Measurements from ENCODE around the gene ACAN.
"Not testable (repeated sequence)": the region's sequence is repeated elsewhere in the genome, so short reads cannot be mapped to it uniquely, and the experiment has no call there.

The ACAN gene

DNA sequence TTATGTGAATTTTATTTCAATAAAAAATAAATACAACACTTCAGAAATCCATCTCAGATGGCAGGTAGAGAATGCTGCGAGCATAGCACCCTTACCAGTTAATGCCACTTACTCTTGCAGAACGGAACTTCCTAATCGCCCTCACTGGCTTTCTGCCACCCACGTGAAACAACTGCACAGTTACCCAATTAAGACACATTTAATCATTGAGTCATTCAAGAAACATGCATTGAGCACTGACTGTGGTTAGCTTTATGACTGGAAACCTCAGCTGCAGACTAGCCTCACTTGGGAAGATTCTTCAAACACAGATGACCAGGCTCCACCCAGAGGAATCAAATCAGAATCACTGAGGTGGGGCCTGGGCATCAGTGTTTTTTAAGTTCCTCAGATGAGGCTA lies 115.5 kb downstream of the ACAN start:
- peaks cover 8% of the 10 kb centered on the region for H3K27me3 Mint-ChIP-seq
- peak overlapping the region; percentile 75 for H3K27ac Mint-ChIP-seq
- peak overlapping the region; percentile 8 for H3K4me3 Mint-ChIP-seq
- no peaks in the 10 kb centered on the region for H3K36me3 Mint-ChIP-seq (ENCODE audit: low read depth)
- no peaks in the 10 kb centered on the region for H3K9me3 Mint-ChIP-seq
- H3K4me1 Mint-ChIP-seq (ENCODE audit: low read depth) = peaks cover 24% of the 10 kb centered on the region

GRCh38 chr15:88920186-88920891 lies 117.1 kb downstream of the ACAN start:
- H3K4me3 Mint-ChIP-seq = no peak overlapping the region
- no peak overlapping the region for H3K27ac Mint-ChIP-seq
- peaks cover 8% of the 10 kb centered on the region for H3K27me3 Mint-ChIP-seq
- peaks cover 24% of the 10 kb centered on the region for H3K4me1 Mint-ChIP-seq (ENCODE audit: low read depth)
- no peaks in the 10 kb centered on the region for H3K36me3 Mint-ChIP-seq (ENCODE audit: low read depth)
- no peaks in the 10 kb centered on the region for H3K9me3 Mint-ChIP-seq

DNA sequence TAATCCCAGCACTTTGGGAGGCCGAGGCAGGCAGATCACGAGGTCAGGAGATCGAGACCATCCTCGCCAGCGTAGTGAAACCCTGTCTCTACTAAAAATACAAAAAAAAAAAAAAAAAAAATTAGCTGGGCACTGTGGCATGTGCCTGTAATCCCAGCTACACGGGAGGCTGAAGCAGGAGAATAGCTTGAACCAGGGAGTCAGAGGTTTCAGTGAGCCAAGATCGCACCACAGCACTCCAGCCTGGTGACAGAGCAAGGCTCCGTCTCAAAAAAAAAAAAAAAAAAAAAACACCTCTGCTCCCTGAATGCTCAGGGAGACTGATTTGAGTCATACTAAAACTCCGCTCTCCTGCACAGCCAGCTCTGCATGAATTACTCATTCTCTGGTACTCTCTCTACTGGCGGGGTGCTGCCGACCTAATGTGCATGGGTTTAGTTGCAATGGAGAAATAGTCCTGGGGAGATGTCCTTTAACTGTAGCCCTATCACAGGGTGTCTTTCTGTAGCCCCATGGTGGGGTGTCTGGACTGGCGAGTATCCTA lies 117.7 kb downstream of the ACAN start:
- H3K4me3 Mint-ChIP-seq; H3K27ac Mint-ChIP-seq; H3K36me3 Mint-ChIP-seq (ENCODE audit: low read depth); H3K9me3 Mint-ChIP-seq; H3K27me3 Mint-ChIP-seq: not testable (repeated sequence)
- H3K4me1 Mint-ChIP-seq (ENCODE audit: low read depth) = peaks cover 24% of the 10 kb centered on the region
